IPS-20b (cell line): ENCODE data around the gene RPS15.
A peak's percentile ranks its signal among the peaks of the same experiment; 100 is the strongest.
"Not testable (repeated sequence)": the region's sequence is repeated elsewhere in the genome, so short reads cannot be mapped to it uniquely, and the experiment has no call there.

Experiments
- H3K27ac ChIP-seq: one replicate; pipeline ENCODE4 v1.5.1; 2013; ENCODE audit warnings: low read length
- H3K27me3 ChIP-seq: 2 replicates; pipeline ENCODE4 v1.6.1; 2013; ENCODE audit warnings: mild to moderate bottlenecking, low read length, inconsistent platforms; ENCODE audit not compliant: insufficient read depth
- H3K36me3 ChIP-seq: 2 replicates; pipeline ENCODE4 v1.6.1; 2013; ENCODE audit warnings: low read depth, mild to moderate bottlenecking, inconsistent platforms, low read length, moderate library complexity; ENCODE audit not compliant: insufficient read depth
- H3K4me1 ChIP-seq: 2 replicates; pipeline ENCODE4 v1.6.1; 2013; ENCODE audit warnings: mild to moderate bottlenecking, control low read depth, inconsistent platforms, low read length, moderate library complexity; ENCODE audit not compliant: insufficient read depth
- H3K4me3 ChIP-seq: 2 replicates; pipeline ENCODE4 v1.5.1; 2013; ENCODE audit warnings: mild to moderate bottlenecking, low read length, inconsistent platforms
- H3K9ac ChIP-seq: 2 replicates; pipeline ENCODE4 v1.6.1; 2013; ENCODE audit warnings: low read depth, mild to moderate bottlenecking, inconsistent platforms, low read length, moderate library complexity
- H3K9me3 ChIP-seq: 2 replicates; pipeline ENCODE4 v1.6.1; 2013; ENCODE audit warnings: mild to moderate bottlenecking, low read depth, low read length, inconsistent platforms; ENCODE audit not compliant: insufficient read depth

The RPS15 gene

GRCh38 chr19:1473085-1473851 lies 35.1 kb downstream of the RPS15 start:
- Histone ChIP-seq H3K9ac (no peak overlapping the region), H3K4me3 (no peak overlapping the region), H3K27ac (no peak overlapping the region), H3K36me3 (no peaks in the 10 kb centered on the region), H3K9me3 (no peaks in the 10 kb centered on the region), H3K4me1 (no peaks in the 10 kb centered on the region), H3K27me3 (peaks cover 56% of the 10 kb centered on the region)

- Histone ChIP-seq H3K27ac (no peak overlapping the region), H3K9me3 (no peaks in the 10 kb centered on the region), H3K27me3 (peaks cover 47% of the 10 kb centered on the region), H3K4me1 (no peaks in the 10 kb centered on the region), H3K9ac (no peak overlapping the region), H3K36me3 (no peaks in the 10 kb centered on the region), H3K4me3 (no peak overlapping the region)
These were observed 36.0 kb downstream of the RPS15 start for GRCh38 chr19:1474011-1474764.

- Histone ChIP-seq H3K27ac (no peak overlapping the region), H3K4me3 (no peak overlapping the region), H3K9me3 (no peaks in the 10 kb centered on the region), H3K4me1 (no peaks in the 10 kb centered on the region), H3K36me3 (no peaks in the 10 kb centered on the region), H3K27me3 (peaks cover 40% of the 10 kb centered on the region), H3K9ac (no peak overlapping the region)
These were observed 36.7 kb downstream of the RPS15 start for GRCh38 chr19:1474765-1475351.

GRCh38 chr19:1475751-1476437 lies 37.7 kb downstream of the RPS15 start:
- no peaks in the 10 kb centered on the region for H3K9me3 ChIP-seq
- H3K36me3 ChIP-seq, result no peaks in the 10 kb centered on the region
- H3K4me3 ChIP-seq, result no peak overlapping the region
- no peak overlapping the region for H3K9ac ChIP-seq
- peaks cover 30% of the 10 kb centered on the region for H3K27me3 ChIP-seq
- no peaks in the 10 kb centered on the region for H3K4me1 ChIP-seq
- no peak overlapping the region for H3K27ac ChIP-seq

GRCh38 chr19:1477056-1477455 lies 38.9 kb downstream of the RPS15 start:
- H3K36me3 ChIP-seq, H3K9ac ChIP-seq, H3K9me3 ChIP-seq: not testable (repeated sequence)

GRCh38 chr19:1478934-1479707 lies 40.9 kb downstream of the RPS15 start, which contains the start of gene C19orf25:
Gene C19orf25 (minus strand): TSS chr19:1479215. CDS start chr19:1478903, 312 bp downstream.
- Histone ChIP-seq H3K27ac (peak within 1 kb of the TSS; percentile 85), H3K9ac (peak within 1 kb of the TSS; percentile 72), H3K9me3 (no peaks in the 10 kb centered on the region), H3K27me3 (no peaks in the 10 kb centered on the region), H3K4me3 (peak within 1 kb of the TSS; percentile 73), H3K36me3 (no peaks in the 10 kb centered on the region), H3K4me1 (no peaks in the 10 kb centered on the region)

More at GRCh38 chr19:1477056-1477455, 38.9 kb downstream of the RPS15 start:
- not testable (repeated sequence) for H3K4me3 ChIP-seq, H3K4me1 ChIP-seq, H3K27ac ChIP-seq
- H3K27me3 ChIP-seq, result peaks cover 18% of the 10 kb centered on the region

GRCh38 chr19:1481224-1481892 lies 43.2 kb downstream of the RPS15 start:
- Histone ChIP-seq H3K4me1 (no peaks in the 10 kb centered on the region), H3K4me3 (no peak overlapping the region), H3K36me3 (no peaks in the 10 kb centered on the region), H3K27me3 (no peaks in the 10 kb centered on the region), H3K27ac (no peak overlapping the region), H3K9ac (no peak overlapping the region), H3K9me3 (no peaks in the 10 kb centered on the region)

GRCh38 chr19:1481893-1482360 lies 43.7 kb downstream of the RPS15 start:
- no peak overlapping the region for H3K9ac ChIP-seq
- H3K36me3 ChIP-seq, result no peaks in the 10 kb centered on the region
- H3K4me3 ChIP-seq, result no peak overlapping the region
- no peak overlapping the region for H3K27ac ChIP-seq
- no peaks in the 10 kb centered on the region for H3K4me1 ChIP-seq
- no peaks in the 10 kb centered on the region for H3K27me3 ChIP-seq
- no peaks in the 10 kb centered on the region for H3K9me3 ChIP-seq

- Histone ChIP-seq H3K9me3 (no peaks in the 10 kb centered on the region), H3K36me3 (no peaks in the 10 kb centered on the region), H3K27me3 (no peaks in the 10 kb centered on the region), H3K9ac (no peak overlapping the region), H3K4me3 (no peak overlapping the region), H3K27ac (no peak overlapping the region), H3K4me1 (no peaks in the 10 kb centered on the region)
These were observed 44.4 kb downstream of the RPS15 start for GRCh38 chr19:1482361-1483130.
